Neural progenitor cell (in vitro differentiated cells): ENCODE measurements around the gene C1QTNF3. TPM values are rescaled to one million over a fixed set of nuclear protein-coding genes. Genes with fewer than 3 reads are reported as not detected.
"Not testable (repeated sequence)": the region's sequence is repeated elsewhere in the genome, so short reads cannot be mapped to it uniquely, and the experiment has no call there.

Experiments
- DNase-seq: peaks from one replicate; pipeline ENCODE4 v3.0.0-alpha.2; 2016; ENCODE audit warnings: low spot score
- H2AFZ ChIP-seq: fragments of 200-600 bp; sonication (generic); replicated peaks from 2 replicates; pipeline ENCODE4 v1.6.1; 2016; ENCODE audit warnings: antibody characterized with exemption
- H3F3A ChIP-seq: fragments of 200-600 bp; sonication (generic); 2 replicates; pipeline ENCODE4 v1.6.1; 2016; ENCODE audit warnings: antibody characterized with exemption, low read depth
- H3K27ac ChIP-seq: fragments of 200-600 bp; sonication (generic); 2 replicates; pipeline ENCODE4 v1.5.1; 2016; ENCODE audit warnings: mild to moderate bottlenecking
- H3K27me3 ChIP-seq: fragments of 200-600 bp; sonication (generic); 2 replicates; pipeline ENCODE4 v1.6.1; 2016; ENCODE audit warnings: mild to moderate bottlenecking, moderate library complexity
- H3K36me3 ChIP-seq: fragments of 200-600 bp; sonication (generic); 2 replicates; pipeline ENCODE4 v1.5.1; 2016
- H3K4me1 ChIP-seq: fragments of 200-600 bp; sonication (generic); 2 replicates; pipeline ENCODE4 v1.6.1; 2016; ENCODE audit warnings: mixed run types
- H3K4me2 ChIP-seq: fragments of 200-600 bp; sonication (generic); 2 replicates; pipeline ENCODE4 v1.6.1; 2016
- H3K4me3 ChIP-seq: fragments of 200-600 bp; sonication (generic); 2 replicates; pipeline ENCODE4 v1.5.1; 2016
- H3K79me2 ChIP-seq: fragments of 200-600 bp; sonication (generic); 2 replicates; pipeline ENCODE4 v1.6.1; 2016; ENCODE audit warnings: low read depth
- H3K9ac ChIP-seq: fragments of 200-600 bp; sonication (generic); 2 replicates; pipeline ENCODE4 v1.6.1; 2016
- H3K9me3 ChIP-seq: fragments of 200-600 bp; sonication (generic); 2 replicates; pipeline ENCODE4 v1.5.1; 2016; ENCODE audit warnings: low read depth
- H4K20me1 ChIP-seq: fragments of 200-600 bp; sonication (generic); 2 replicates; pipeline ENCODE4 v1.6.1; 2016; ENCODE audit warnings: low read depth
- H3K27ac Mint-ChIP-seq: 3 replicates; pipeline ENCODE4 v1.8.0; 2021; ENCODE audit warnings: mixed read lengths
- H3K27me3 Mint-ChIP-seq: 2 replicates; pipeline ENCODE4 v1.8.0; 2022; ENCODE audit warnings: low read depth, mild to moderate bottlenecking, inconsistent platforms, moderate library complexity, mixed read lengths; ENCODE audit not compliant: insufficient read depth
- H3K36me3 Mint-ChIP-seq: 3 replicates; pipeline ENCODE4 v1.8.0; 2021; ENCODE audit warnings: mixed read lengths
- H3K4me1 Mint-ChIP-seq: 3 replicates; pipeline ENCODE4 v1.8.0; 2021; ENCODE audit warnings: mixed read lengths
- H3K4me3 Mint-ChIP-seq: 3 replicates; pipeline ENCODE4 v1.8.0; 2021; ENCODE audit warnings: mild to moderate bottlenecking, moderate library complexity, mixed read lengths
- H3K9me3 Mint-ChIP-seq: 3 replicates; pipeline ENCODE4 v1.8.0; 2020; ENCODE audit warnings: mixed read lengths
- EZH2 ChIP-seq: fragments of 200-600 bp; sonication (generic); IDR thresholded peaks from 2 replicates; pipeline ENCODE4 v1.6.1; 2017; ENCODE audit warnings: antibody characterized with exemption, mild to moderate bottlenecking, moderate library complexity
- EZH2phosphoT487 ChIP-seq: fragments of 200-600 bp; sonication (generic); IDR thresholded peaks from 2 replicates; pipeline ENCODE4 v1.6.1; 2017; ENCODE audit warnings: antibody characterized with exemption
- total RNA-seq: library from RNA; depleted of rRNA; stranded (reverse); fragments of >200 nt; gene quantifications from 2 replicates; pipeline ENCODE4 v1.2.3, GENCODE V29; 2015; ENCODE audit warnings: low replicate concordance
- TF ChIP-seq, protein P1 (sequence below): fragments of 200-600 bp; sonication (generic); IDR thresholded peaks from 2 replicates; pipeline ENCODE4 v1.5.1; 2017; ENCODE audit warnings: antibody characterized with exemption, mild to moderate bottlenecking

C1QTNF3 gene
- total RNA-seq, 1 donor from 2014 or later: 4.8 TPM

DNA sequence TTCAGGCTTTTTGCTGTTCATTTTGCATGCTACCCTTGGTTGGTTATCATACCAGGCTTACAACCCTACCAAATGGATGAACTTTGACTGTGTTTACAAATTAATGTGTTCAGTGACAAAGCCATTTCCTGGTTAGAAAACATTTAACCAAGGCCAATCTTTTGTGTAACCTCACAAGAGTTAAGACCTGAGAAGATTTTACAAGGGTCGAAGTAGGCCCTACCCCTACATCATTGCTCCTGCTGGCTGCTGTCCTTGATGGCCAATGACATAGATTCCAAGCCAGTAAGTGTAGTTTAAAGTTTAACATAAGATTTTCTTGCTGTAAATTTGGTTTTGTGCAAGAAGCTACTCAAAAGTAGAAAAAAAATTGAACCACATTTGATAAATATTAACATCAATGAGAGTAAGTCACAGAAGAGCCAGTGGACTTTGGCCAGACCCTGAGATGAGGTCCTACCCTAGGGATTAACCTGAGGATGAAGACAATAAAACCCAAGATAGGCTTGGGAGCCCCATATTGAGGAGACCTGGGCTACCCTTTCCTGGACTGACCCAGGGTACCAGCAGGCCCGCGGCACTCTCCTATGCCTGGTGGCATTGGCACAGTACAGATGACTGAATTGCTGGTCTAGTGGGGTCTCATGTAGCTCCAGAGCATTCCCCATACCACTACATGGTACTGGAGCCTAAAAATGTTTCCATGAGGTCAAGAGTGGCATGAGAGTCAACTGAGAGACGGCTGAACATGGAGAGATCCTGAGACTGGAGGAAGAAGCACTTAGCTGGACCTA is 8.3 kb downstream of the C1QTNF3 start:
- Mint-ChIP-seq H3K9me3 (peaks cover 5% of the 10 kb centered on the region), H3K36me3 (peaks cover 2% of the 10 kb centered on the region), H3K27ac (no peak overlapping the region), H3K4me3 (no peak overlapping the region), H3K4me1 (peaks cover 9% of the 10 kb centered on the region), H3K27me3 (no peaks in the 10 kb centered on the region)
- peaks cover 13% of the 10 kb centered on the region for H3K4me1 ChIP-seq
- no peaks in the 10 kb centered on the region for H3K79me2 ChIP-seq
- no peaks in the 10 kb centered on the region for H3K27me3 ChIP-seq
- no peak overlapping the region for H3K27ac ChIP-seq
- no peak for DNase-seq
- no peaks in the 10 kb centered on the region for H3F3A ChIP-seq
- H4K20me1 ChIP-seq: no peaks in the 10 kb centered on the region
- H3K36me3 ChIP-seq: no peaks in the 10 kb centered on the region
- H3K9ac ChIP-seq: no peak overlapping the region
- TF ChIP-seq EZH2phosphoT487 (no peak), EZH2 (no peak)
- TF ChIP-seq, protein P1, sequence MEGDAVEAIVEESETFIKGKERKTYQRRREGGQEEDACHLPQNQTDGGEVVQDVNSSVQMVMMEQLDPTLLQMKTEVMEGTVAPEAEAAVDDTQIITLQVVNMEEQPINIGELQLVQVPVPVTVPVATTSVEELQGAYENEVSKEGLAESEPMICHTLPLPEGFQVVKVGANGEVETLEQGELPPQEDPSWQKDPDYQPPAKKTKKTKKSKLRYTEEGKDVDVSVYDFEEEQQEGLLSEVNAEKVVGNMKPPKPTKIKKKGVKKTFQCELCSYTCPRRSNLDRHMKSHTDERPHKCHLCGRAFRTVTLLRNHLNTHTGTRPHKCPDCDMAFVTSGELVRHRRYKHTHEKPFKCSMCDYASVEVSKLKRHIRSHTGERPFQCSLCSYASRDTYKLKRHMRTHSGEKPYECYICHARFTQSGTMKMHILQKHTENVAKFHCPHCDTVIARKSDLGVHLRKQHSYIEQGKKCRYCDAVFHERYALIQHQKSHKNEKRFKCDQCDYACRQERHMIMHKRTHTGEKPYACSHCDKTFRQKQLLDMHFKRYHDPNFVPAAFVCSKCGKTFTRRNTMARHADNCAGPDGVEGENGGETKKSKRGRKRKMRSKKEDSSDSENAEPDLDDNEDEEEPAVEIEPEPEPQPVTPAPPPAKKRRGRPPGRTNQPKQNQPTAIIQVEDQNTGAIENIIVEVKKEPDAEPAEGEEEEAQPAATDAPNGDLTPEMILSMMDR: no peak
- H3K9me3 ChIP-seq: no peaks in the 10 kb centered on the region
- no peak overlapping the region for H2AFZ ChIP-seq
- H3K4me2 ChIP-seq: no peak overlapping the region
- no peak overlapping the region for H3K4me3 ChIP-seq

DNA sequence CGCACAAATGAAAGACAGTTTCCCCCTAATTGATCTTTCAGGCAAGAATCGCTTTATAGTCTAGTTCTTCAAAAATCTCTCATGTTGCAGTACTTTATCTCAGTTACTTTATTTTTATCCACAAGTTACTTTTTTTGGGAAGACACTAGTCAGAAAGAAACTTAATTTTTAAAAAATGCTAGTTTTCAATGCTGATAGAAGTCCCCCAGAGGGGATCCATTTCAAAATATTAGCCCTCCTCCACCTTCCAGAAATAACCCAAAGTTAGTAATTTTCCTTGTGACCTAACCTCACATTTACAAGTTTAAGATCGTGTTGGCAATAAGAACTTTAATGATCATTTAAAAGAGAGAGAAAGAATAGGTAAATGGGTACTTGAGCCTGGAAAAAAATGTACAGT is 11.0 kb downstream of the C1QTNF3 start:
- Mint-ChIP-seq H3K27ac (no peak overlapping the region), H3K4me1 (peaks cover 4% of the 10 kb centered on the region), H3K27me3 (no peaks in the 10 kb centered on the region), H3K9me3 (no peaks in the 10 kb centered on the region), H3K4me3 (no peak overlapping the region), H3K36me3 (peaks cover 2% of the 10 kb centered on the region)
- no peaks in the 10 kb centered on the region for H3K79me2 ChIP-seq
- no peak overlapping the region for H3K4me3 ChIP-seq
- DNase-seq: no peak
- H3K27me3 ChIP-seq: no peaks in the 10 kb centered on the region
- H2AFZ ChIP-seq: no peak overlapping the region
- no peak overlapping the region for H3K9ac ChIP-seq
- no peaks in the 10 kb centered on the region for H4K20me1 ChIP-seq
- H3F3A ChIP-seq: no peaks in the 10 kb centered on the region
- H3K4me2 ChIP-seq: no peak overlapping the region
- no peak overlapping the region for H3K27ac ChIP-seq
- no peaks in the 10 kb centered on the region for H3K4me1 ChIP-seq
- no peaks in the 10 kb centered on the region for H3K36me3 ChIP-seq
- no peaks in the 10 kb centered on the region for H3K9me3 ChIP-seq
- TF ChIP-seq, protein P1: no peak
- TF ChIP-seq EZH2phosphoT487: no peak
- TF ChIP-seq EZH2: no peak

DNA sequence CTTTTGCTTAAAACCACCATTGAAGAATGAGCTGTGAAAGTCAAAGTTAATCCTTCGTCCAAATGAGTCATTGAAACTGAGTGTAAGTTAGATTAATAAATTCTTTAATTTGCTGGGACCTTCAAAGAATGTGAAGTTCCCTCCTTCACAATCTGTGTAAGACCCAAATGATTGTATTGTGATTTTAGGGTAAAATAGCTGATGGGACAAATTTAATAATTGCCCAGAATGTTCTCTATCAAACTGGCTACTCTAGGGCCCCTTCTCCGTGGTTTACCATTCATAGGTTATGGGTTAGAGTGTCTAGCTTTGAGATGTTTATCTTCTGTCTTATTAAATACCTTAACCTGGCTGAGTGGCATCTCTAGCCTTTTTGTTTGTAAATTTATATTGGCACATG is 11.9 kb downstream of the C1QTNF3 start:
- no peak overlapping the region for H3K4me3 ChIP-seq
- H3K27me3 ChIP-seq: no peaks in the 10 kb centered on the region
- no peak overlapping the region for H3K27ac ChIP-seq
- H3K9ac ChIP-seq: no peak overlapping the region
- H3K9me3 ChIP-seq: no peaks in the 10 kb centered on the region
- no peak for DNase-seq
- Mint-ChIP-seq H3K9me3 (no peaks in the 10 kb centered on the region), H3K27ac (no peak overlapping the region), H3K4me1 (peaks cover 4% of the 10 kb centered on the region), H3K27me3 (no peaks in the 10 kb centered on the region), H3K36me3 (peaks cover 3% of the 10 kb centered on the region), H3K4me3 (no peak overlapping the region)
- TF ChIP-seq EZH2phosphoT487 (no peak), EZH2 (no peak)
- TF ChIP-seq, protein P1: no peak
- H3K4me2 ChIP-seq: no peak overlapping the region
- H4K20me1 ChIP-seq: no peaks in the 10 kb centered on the region
- H2AFZ ChIP-seq: no peak overlapping the region
- H3K36me3 ChIP-seq: no peaks in the 10 kb centered on the region
- no peaks in the 10 kb centered on the region for H3K79me2 ChIP-seq
- no peaks in the 10 kb centered on the region for H3F3A ChIP-seq
- no peaks in the 10 kb centered on the region for H3K4me1 ChIP-seq

DNA sequence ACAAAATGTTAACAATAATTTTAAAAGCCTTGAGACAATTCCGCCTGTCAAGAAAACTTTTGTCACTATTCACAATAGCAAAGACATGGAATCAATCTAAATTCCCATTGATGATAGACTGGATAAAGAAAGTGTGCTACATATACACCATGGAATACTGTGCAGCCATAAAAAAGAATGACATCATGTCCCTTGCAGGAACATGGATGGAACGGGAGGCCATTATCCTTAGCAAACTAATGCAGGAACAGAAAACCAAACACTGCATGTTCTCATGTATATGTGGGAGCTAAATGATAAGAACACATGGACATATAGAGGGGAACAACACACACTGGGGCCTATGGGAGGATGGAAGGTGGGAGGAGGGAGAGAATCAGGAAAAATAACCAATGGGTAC is 12.4 kb downstream of the C1QTNF3 start:
- not testable (repeated sequence) for H3K79me2 ChIP-seq, H3K27me3 ChIP-seq, H4K20me1 ChIP-seq, H3K4me3 Mint-ChIP-seq, H3K4me2 ChIP-seq, H3K4me1 ChIP-seq, H3K4me1 Mint-ChIP-seq, H3F3A ChIP-seq, H3K36me3 ChIP-seq, H2AFZ ChIP-seq, H3K27ac Mint-ChIP-seq, H3K9ac ChIP-seq, DNase-seq, H3K4me3 ChIP-seq, H3K9me3 ChIP-seq, H3K27ac ChIP-seq, H3K27me3 Mint-ChIP-seq, H3K9me3 Mint-ChIP-seq, H3K36me3 Mint-ChIP-seq
